Measurements from ENCODE around the gene ARHGAP24.
"Not testable (repeated sequence)": the region's sequence is repeated elsewhere in the genome, so short reads cannot be mapped to it uniquely, and the experiment has no call there.

Gene ARHGAP24

GRCh38 chr4:85486425-85487086 is 11.6 kb downstream of the ARHGAP24 start:
- DNase-seq = no peak

DNA sequence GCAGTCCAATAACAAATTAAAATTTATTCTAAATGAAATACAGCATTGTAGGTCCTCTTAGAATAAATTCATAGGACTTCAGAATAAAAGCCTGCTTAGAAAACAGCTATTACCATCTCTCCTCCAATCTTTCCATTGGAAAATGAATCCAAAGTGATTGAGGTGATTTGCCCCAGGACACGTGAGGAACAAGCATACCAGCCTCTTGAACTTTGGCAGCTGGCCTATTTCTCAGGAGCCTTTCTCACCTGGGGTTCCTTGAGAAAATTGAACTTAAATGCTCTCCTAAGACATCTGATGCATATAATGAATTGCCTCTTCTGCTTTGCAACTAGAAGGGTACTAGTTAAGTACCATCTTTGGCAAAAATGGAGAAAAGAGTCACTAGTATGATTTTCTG is 13.5 kb downstream of the ARHGAP24 start:
- DNase-seq = no peak

GRCh38 chr4:85489273-85489981 is 14.5 kb downstream of the ARHGAP24 start:
- DNase-seq = no peak

GRCh38 chr4:85491527-85491926 is 16.6 kb downstream of the ARHGAP24 start:
- DNase-seq = no peak

GRCh38 chr4:85492336-85492735 is 17.4 kb downstream of the ARHGAP24 start:
- no peak for DNase-seq

GRCh38 chr4:85495621-85496020 is 20.7 kb downstream of the ARHGAP24 start:
- DNase-seq = peak; percentile 4

DNA sequence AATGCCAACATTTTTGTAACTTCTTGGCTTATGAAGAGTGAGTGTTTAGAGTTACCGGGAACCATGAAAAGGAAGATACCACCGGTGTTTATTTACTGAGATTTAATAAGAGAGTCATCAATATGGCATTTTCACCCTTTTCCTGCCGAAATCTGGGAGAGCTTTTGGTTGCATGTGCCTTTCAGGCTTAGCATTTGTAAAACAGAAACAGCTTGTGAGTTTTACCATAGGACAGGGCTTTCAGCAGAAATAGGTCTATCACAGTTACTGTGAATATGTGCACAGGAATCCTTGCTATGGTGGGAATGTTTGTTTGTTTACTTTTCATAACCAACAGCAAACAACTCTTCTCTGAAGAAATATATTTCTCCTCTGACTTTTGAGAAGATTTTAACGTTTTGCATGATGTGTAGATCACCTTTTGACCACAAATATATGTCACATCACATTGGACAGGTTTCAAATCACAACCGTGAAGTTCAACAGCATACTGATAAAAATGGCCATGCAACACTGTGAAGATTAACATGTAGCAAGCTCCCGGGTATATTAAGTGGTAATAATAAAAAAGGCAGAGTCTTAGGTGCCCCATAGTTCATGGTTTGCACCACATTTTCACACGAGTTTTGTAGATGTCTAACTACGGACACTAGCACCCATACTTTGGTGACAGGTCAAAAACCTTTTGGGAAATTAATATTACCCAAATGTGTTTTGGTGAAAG is 21.3 kb downstream of the ARHGAP24 start:
- peak; percentile 21 for DNase-seq

- DNase-seq = no peak
Measured at GRCh38 chr4:85496933-85497332, 22.0 kb downstream of the ARHGAP24 start.

GRCh38 chr4:85498068-85498733 is 23.3 kb downstream of the ARHGAP24 start:
- DNase-seq = peak; percentile 18

DNA sequence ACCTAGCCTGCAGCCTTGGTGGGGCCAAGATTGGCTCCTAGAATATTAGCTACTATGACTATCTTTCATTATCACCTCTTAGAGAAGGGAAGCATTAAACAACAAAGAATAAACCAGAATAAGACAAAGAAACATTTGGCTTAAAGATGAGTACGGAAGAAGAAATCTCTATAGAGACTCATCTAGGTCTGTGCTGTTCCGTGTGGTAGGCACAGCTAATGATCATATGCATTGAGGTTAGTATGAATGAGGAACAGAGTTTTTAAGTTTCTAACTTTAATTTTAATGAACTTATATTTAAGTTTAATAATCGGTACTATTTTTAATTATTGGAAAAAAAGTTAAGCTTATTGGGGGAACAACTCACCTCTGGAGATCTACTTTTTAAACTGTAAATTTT is 24.6 kb downstream of the ARHGAP24 start:
- DNase-seq = no peak

DNA sequence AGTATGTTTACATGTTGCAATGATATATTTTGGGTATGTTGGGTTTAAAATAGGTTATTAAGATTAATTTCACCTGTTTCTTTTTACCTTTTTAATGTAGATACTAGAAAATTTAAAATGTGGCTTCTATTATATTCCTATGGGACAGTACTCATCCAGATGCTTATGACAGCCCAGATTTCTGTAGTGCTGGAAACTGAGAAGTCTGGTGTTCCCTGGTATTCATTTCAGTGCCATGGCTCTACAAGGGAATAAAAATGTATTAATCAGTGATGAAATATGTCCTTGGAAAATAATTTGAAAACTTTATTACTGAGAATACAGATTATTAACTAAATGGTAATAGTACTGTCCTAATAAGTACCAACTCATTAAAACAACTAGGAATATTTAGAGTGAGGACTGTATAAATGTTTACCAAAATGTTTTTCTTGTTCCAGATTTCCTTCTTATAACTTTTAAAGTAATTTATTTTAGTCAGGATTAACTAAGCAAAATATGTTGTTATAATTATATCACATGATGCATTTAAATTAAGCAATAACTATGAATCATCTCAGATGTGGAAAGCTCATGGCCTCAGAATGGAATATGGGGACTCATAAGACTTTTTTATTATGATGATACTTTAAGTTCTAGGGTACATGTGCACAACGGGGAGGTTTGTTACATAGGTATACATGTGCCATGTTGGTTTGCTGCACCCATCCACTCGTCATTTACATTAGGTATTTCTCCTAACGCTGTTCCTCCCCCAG is 25.3 kb downstream of the ARHGAP24 start:
- DNase-seq = no peak

DNA sequence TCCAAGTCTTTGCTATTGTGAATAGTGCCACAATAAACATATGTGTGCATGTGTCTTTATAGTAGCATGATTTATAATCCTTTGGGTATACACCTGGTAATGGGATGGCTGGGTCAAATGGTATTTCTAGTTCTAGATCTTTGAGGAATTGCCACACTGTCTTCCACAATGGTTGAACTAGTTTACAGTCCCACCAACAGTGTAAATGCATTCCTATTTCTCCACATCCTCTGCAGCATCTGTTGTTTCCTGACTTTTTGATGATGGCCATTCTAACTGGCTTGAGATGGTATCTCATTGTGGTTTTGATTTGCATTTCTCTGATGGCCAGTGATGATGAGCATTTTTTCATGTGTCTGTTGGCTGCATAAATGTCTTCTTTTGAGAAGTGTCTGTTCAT is 26.2 kb downstream of the ARHGAP24 start:
- not testable (repeated sequence) for DNase-seq

DNA sequence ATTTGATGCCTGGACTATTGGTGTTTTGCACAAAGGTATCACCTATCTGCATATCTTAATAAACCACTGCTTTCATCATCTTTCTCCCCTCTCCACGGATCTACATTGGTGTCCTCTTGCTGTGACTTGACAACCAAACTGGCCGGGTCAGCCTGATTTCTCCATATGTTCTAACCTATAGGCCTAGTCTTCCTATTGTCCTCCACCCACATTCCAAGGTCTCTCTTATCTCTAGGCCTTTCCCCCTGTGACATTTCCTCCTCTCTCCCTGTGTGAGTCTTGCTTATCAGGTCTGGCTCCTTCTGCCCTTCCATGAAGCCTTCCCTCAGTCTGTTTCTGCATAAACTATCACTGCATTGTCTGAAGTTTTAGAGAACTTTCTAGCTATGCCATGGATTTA is 33.7 kb downstream of the ARHGAP24 start:
- DNase-seq = no peak

DNA sequence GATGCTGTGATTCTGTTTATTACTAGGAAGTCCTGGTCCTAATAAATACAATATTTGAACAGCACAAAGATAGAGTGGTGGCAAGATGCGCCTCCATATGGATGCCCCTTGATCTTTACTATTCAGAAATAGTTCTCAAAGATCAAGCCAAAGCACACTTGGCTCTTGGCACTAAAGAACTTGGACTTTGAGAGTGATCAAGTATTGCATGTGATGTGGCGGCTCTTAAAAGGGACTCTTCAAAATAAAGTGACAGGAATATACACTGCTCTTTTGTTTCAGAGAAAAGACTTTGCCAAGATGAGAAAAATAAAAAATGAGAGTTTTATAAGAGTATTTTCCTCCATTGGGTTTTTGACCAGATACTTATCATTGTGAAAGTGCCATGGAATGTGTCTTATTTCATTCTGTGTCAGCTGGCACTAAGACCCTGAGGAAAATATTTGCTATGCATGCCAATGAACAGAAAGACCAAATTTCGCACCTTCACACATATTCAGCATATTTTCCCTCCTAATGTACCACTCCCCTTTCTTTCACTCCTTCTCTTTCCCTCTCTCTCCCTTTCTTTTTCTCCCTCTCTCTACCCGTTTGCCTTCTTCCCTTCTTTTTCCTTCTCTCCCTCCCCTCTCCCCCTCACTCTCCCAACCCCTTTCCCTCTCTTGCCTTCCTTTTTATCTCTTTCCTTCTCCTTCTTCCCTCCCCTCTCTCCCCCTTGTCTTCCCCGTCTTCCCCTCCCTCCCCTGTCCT is 35.1 kb downstream of the ARHGAP24 start:
- DNase-seq = no peak

GRCh38 chr4:85510632-85510984 is 35.7 kb downstream of the ARHGAP24 start:
- DNase-seq = no peak

- no peak for DNase-seq
Measured at GRCh38 chr4:85512446-85513205, 37.7 kb downstream of the ARHGAP24 start.

GRCh38 chr4:85514117-85514516 is 39.2 kb downstream of the ARHGAP24 start:
- DNase-seq = no peak

GRCh38 chr4:85514783-85515182 is 39.8 kb downstream of the ARHGAP24 start:
- no peak for DNase-seq

GRCh38 chr4:85515701-85516100 is 40.8 kb downstream of the ARHGAP24 start:
- no peak for DNase-seq

GRCh38 chr4:85518526-85518925 is 43.6 kb downstream of the ARHGAP24 start:
- DNase-seq = not testable (repeated sequence)
